Natural killer cell (primary cell): ENCODE data around the gene SPPL2A. TPM values are rescaled to one million over a fixed set of nuclear protein-coding genes. Genes with fewer than 3 reads are reported as not detected.

Experiments used
- ATAC-seq, 3 donors: fragments of 150-1000 bp in 2 of 3; fragments of 200-7000 bp in 1 of 3; cut with Tn5 transposase; 1 replicate in 1 of 3; 2 replicates in 2 of 3; pipeline ENCODE4 v1.10.0; 2021; ENCODE audit warnings: mild to moderate bottlenecking in 2 of 3, moderate library complexity in 2 of 3
- DNase-seq, 2 donors: peaks; one replicate each; pipeline versions ENCODE4 v3.0.0 to v3.0.0-alpha.2; 2013 to 2021; ENCODE audit warnings: mixed read lengths in 1 of 2
- H3K27ac ChIP-seq: one replicate; pipeline ENCODE4 v1.5.1; 2013; ENCODE audit warnings: mild to moderate bottlenecking, low read length
- H3K27me3 ChIP-seq: one replicate; pipeline ENCODE4 v1.6.1; 2013; ENCODE audit warnings: low read length; ENCODE audit not compliant: control insufficient read depth, insufficient read depth
- H3K36me3 ChIP-seq: one replicate; pipeline ENCODE4 v1.6.1; 2013; ENCODE audit warnings: low read length; ENCODE audit not compliant: control insufficient read depth, insufficient read depth
- H3K4me1 ChIP-seq: one replicate; pipeline ENCODE4 v1.6.1; 2013; ENCODE audit warnings: low read length; ENCODE audit not compliant: control insufficient read depth, insufficient read depth
- H3K4me3 ChIP-seq: one replicate; pipeline ENCODE4 v1.5.1; 2013; ENCODE audit warnings: low read length
- H3K9me3 ChIP-seq: one replicate; pipeline ENCODE4 v1.6.1; 2013; ENCODE audit warnings: low read length; ENCODE audit not compliant: control insufficient read depth, insufficient read depth
- H3K27ac Mint-ChIP-seq, 2 donors: one replicate each; pipeline ENCODE4 v1.8.0; 2022; ENCODE audit warnings: mild to moderate bottlenecking in 2 of 2, mixed read lengths in 2 of 2, moderate library complexity in 1 of 2
- H3K27me3 Mint-ChIP-seq, 2 donors: one replicate each; pipeline ENCODE4 v1.8.0; 2022; ENCODE audit warnings: low read depth in 2 of 2, mixed read lengths in 2 of 2
- H3K36me3 Mint-ChIP-seq: one replicate; pipeline ENCODE4 v1.8.0; 2022; ENCODE audit warnings: mixed read lengths
- H3K4me1 Mint-ChIP-seq, 2 donors: one replicate each; pipeline ENCODE4 v1.8.0; 2022; ENCODE audit warnings: mixed read lengths in 2 of 2
- H3K4me3 Mint-ChIP-seq: one replicate; pipeline ENCODE4 v1.8.0; 2022; ENCODE audit warnings: mild to moderate bottlenecking, moderate library complexity, mixed read lengths
- H3K9me3 Mint-ChIP-seq, 2 donors: one replicate each; pipeline ENCODE4 v1.8.0; 2022; ENCODE audit warnings: mixed read lengths in 2 of 2
- CTCF ChIP-seq: fragments of 200-600 bp; IDR thresholded peaks from one replicate; pipeline ENCODE4 v1.8.0; 2022; ENCODE audit warnings: antibody characterized with exemption
- WGBS: methylation state at CpG from one replicate; pipeline ENCODE4 v1.1.7; 2013; ENCODE audit warnings: missing lambda C conversion rate; ENCODE audit not compliant: insufficient coverage; 5-methylcytosine and 5-hydroxymethylcytosine counted together
- intact Hi-C: fragments of 100-400 bp; cut with micrococcal nuclease; formaldehyde crosslinking; loops from one replicate; pipeline ENCODE4 v1.14.2; 2022
- total RNA-seq, 4 donors: library from RNA; stranded (reverse); fragments of 120-200 nt in 1 of 4; gene quantifications; one replicate each; pipeline versions ENCODE4 v1.2.3 to v1.2.4, GENCODE V29; 2013 to 2022

SPPL2A gene
- total RNA-seq, 3 donors from 2014 or later (not counting 1 experiment from before 2014, with no cell fraction given), result 104 to 122 (median 120) TPM

GRCh38 chr15:50675535-50676144, 89.9 kb downstream of the SPPL2A start:
- peak in 2 of 3 donors; percentile 26 to 52 for ATAC-seq
- Mint-ChIP-seq H3K27ac (peak overlapping the region; percentile 4 to 71), H3K4me3 (no peak overlapping the region), H3K27me3 (no peaks in the 10 kb centered on the region), H3K9me3 (no peaks in the 10 kb centered on the region), H3K36me3 (no peaks in the 10 kb centered on the region), H3K4me1 (peaks cover 17 to 19% of the 10 kb centered on the region in 2 donors)
- Histone ChIP-seq H3K4me1 (no peaks in the 10 kb centered on the region), H3K27me3 (no peaks in the 10 kb centered on the region), H3K27ac (peak overlapping the region; percentile 25), H3K4me3 (no peak overlapping the region), H3K9me3 (no peaks in the 10 kb centered on the region), H3K36me3 (peaks cover 3% of the 10 kb centered on the region)
- TF ChIP-seq CTCF, result peak; percentile 85
- peak in 1 of 2 donors; percentile 64 for DNase-seq
- intact Hi-C loops, result loop anchor here (1.0 kb wide), 2 partner anchors 202 to 233 kb away; partner anchors contain the start of gene AP4E1

GRCh38 chr15:50670115-50670514, 95.4 kb downstream of the SPPL2A start:
- Mint-ChIP-seq H3K9me3 (no peaks in the 10 kb centered on the region), H3K36me3 (no peaks in the 10 kb centered on the region), H3K4me3 (no peak overlapping the region), H3K4me1 (peaks cover 26 to 31% of the 10 kb centered on the region in 2 donors), H3K27ac (no peak overlapping the region), H3K27me3 (no peaks in the 10 kb centered on the region)
- no peak for TF ChIP-seq CTCF
- Histone ChIP-seq H3K4me3 (no peak overlapping the region), H3K9me3 (no peaks in the 10 kb centered on the region), H3K36me3 (peaks cover 3% of the 10 kb centered on the region), H3K27ac (no peak overlapping the region), H3K4me1 (no peaks in the 10 kb centered on the region), H3K27me3 (no peaks in the 10 kb centered on the region)
- DNase-seq (no peak), ATAC-seq (no peak)
- intact Hi-C loops, result no loop called here
- 69% methylated on average over 1 of the region's 2 CpGs for WGBS

- H3K27me3 Mint-ChIP-seq, result no peaks in the 10 kb centered on the region
- Histone ChIP-seq H3K9me3 (no peaks in the 10 kb centered on the region), H3K36me3 (peaks cover 3% of the 10 kb centered on the region), H3K4me1 (no peaks in the 10 kb centered on the region), H3K27ac (no peak overlapping the region), H3K27me3 (no peaks in the 10 kb centered on the region), H3K4me3 (no peak overlapping the region)
- intact Hi-C loops, result no loop called here
- no peak overlapping the region for H3K4me3 Mint-ChIP-seq
- H3K27ac Mint-ChIP-seq, result no peak overlapping the region
- 100% methylated on average over 1 of the region's 1 CpG for WGBS
- DNase-seq (no peak), ATAC-seq (no peak)
- no peak for TF ChIP-seq CTCF
- no peaks in the 10 kb centered on the region for H3K36me3 Mint-ChIP-seq
- no peaks in the 10 kb centered on the region for H3K9me3 Mint-ChIP-seq
- peaks cover 26 to 31% of the 10 kb centered on the region in 2 donors for H3K4me1 Mint-ChIP-seq
Measured at GRCh38 chr15:50669611-50670010, 95.9 kb downstream of the SPPL2A start.

- Histone ChIP-seq H3K4me3 (no peak overlapping the region), H3K27me3 (no peaks in the 10 kb centered on the region), H3K9me3 (no peaks in the 10 kb centered on the region), H3K36me3 (peaks cover 8% of the 10 kb centered on the region), H3K4me1 (no peaks in the 10 kb centered on the region), H3K27ac (no peak overlapping the region)
- DNase-seq (no peak), ATAC-seq (no peak)
- intact Hi-C loops, result no loop called here
- WGBS, result 92% methylated on average over 3 of the region's 5 CpGs
- Mint-ChIP-seq H3K27me3 (no peaks in the 10 kb centered on the region), H3K27ac (peak overlapping the region in 1 of 2 donors; percentile 19), H3K36me3 (no peaks in the 10 kb centered on the region), H3K4me1 (peaks cover 20 to 32% of the 10 kb centered on the region in 2 donors), H3K9me3 (no peaks in the 10 kb centered on the region), H3K4me3 (no peak overlapping the region)
- no peak for TF ChIP-seq CTCF
Measured at GRCh38 chr15:50665938-50666337, 99.6 kb downstream of the SPPL2A start.
